ENCODE results near the gene CDC123. TPM values are rescaled to one million over a fixed set of nuclear protein-coding genes. Genes with fewer than 3 reads are reported as not detected.
"Not testable (repeated sequence)": the region's sequence is repeated elsewhere in the genome, so short reads cannot be mapped to it uniquely, and the experiment has no call there.

CDC123 gene
- total RNA-seq, 2 experiments from 2014 or later = 134 TPM

- Mint-ChIP-seq H3K4me1 (ENCODE audit: low read depth) (peaks cover 37% of the 10 kb centered on the region), H3K36me3 (peaks cover 52% of the 10 kb centered on the region), H3K27ac (no peak overlapping the region), H3K4me3 (no peak overlapping the region), H3K9me3 (no peaks in the 10 kb centered on the region), H3K27me3 (no peaks in the 10 kb centered on the region)
- ChIA-PET POLR2A (interaction anchor here (0.7 kb wide), 1 partner anchor 118 kb away, joined by 4 read pairs; no protein-coding TSS in a partner anchor), CTCF (interaction anchor here (0.9 kb wide), 1 partner anchor 27 kb away, joined by 3 read pairs; no protein-coding TSS in a partner anchor)
- intact Hi-C loops (cut with micrococcal nuclease) = no loop called here
- DNase-seq = no peak
Measured at GRCh38 chr10:12238821-12239220, 42.8 kb downstream of the CDC123 start.

GRCh38 chr10:12241810-12242529 lies 46.0 kb downstream of the CDC123 start:
- Mint-ChIP-seq H3K4me1 (ENCODE audit: low read depth) (peaks cover 37% of the 10 kb centered on the region), H3K27ac (peak overlapping the region; percentile 82), H3K27me3 (no peaks in the 10 kb centered on the region), H3K4me3 (peak overlapping the region; percentile 44), H3K36me3 (peaks cover 46% of the 10 kb centered on the region), H3K9me3 (no peaks in the 10 kb centered on the region)
- ChIA-PET POLR2A (interaction anchor here (0.7 to 1.5 kb wide), 2 partner anchors 22 to 32 kb away, joined by 3 to 4 read pairs; no protein-coding TSS in a partner anchor), CTCF (interaction anchor here (0.6 to 2.8 kb wide), 7 partner anchors 10 to 469 kb away, joined by 3 to 16 read pairs (median 8); no protein-coding TSS in a partner anchor)
- intact Hi-C loops (cut with micrococcal nuclease) = loop anchor here (2.0 to 5.0 kb wide), 2 partner anchors 47 to 415 kb away; partner anchors contain the start of gene NUDT5
- peak; percentile 88 for DNase-seq

GRCh38 chr10:12243864-12244620 lies 48.1 kb downstream of the CDC123 start:
- ChIA-PET POLR2A (no interaction called here), CTCF (no interaction called here)
- peak overlapping the region; percentile 43 for H3K27ac Mint-ChIP-seq
- DNase-seq = no peak
- peaks cover 31% of the 10 kb centered on the region for H3K4me1 Mint-ChIP-seq (ENCODE audit: low read depth)
- H3K9me3 Mint-ChIP-seq = no peaks in the 10 kb centered on the region
- intact Hi-C loops (cut with micrococcal nuclease) = loop anchor here (5.0 kb wide), 1 partner anchor 413 kb away; no protein-coding TSS in a partner anchor
- peaks cover 40% of the 10 kb centered on the region for H3K36me3 Mint-ChIP-seq
- no peaks in the 10 kb centered on the region for H3K27me3 Mint-ChIP-seq
- no peak overlapping the region for H3K4me3 Mint-ChIP-seq

GRCh38 chr10:12250181-12250580 lies 54.2 kb downstream of the CDC123 start:
- no peaks in the 10 kb centered on the region for H3K9me3 Mint-ChIP-seq
- no peaks in the 10 kb centered on the region for H3K27me3 Mint-ChIP-seq
- H3K4me3 Mint-ChIP-seq = no peak overlapping the region
- intact Hi-C loops (cut with micrococcal nuclease) = no loop called here
- no peak for DNase-seq
- POLR2A ChIA-PET = no interaction called here
- CTCF ChIA-PET = interaction anchor here (1.4 to 1.8 kb wide), 2 partner anchors 406 to 461 kb away, joined by 4 read pairs; no protein-coding TSS in a partner anchor
- no peaks in the 10 kb centered on the region for H3K4me1 Mint-ChIP-seq (ENCODE audit: low read depth)
- no peak overlapping the region for H3K27ac Mint-ChIP-seq
- H3K36me3 Mint-ChIP-seq = peaks cover 20% of the 10 kb centered on the region

- DNase-seq = not testable (repeated sequence)
- CTCF ChIA-PET = interaction anchor here (1.3 to 1.8 kb wide), 3 partner anchors 14 to 460 kb away, joined by 4 read pairs; no protein-coding TSS in a partner anchor
Measured at GRCh38 chr10:12250702-12251101, 54.7 kb downstream of the CDC123 start.

GRCh38 chr10:12251581-12251980 lies 55.6 kb downstream of the CDC123 start:
- ChIA-PET CTCF (interaction anchor here (0.8 to 1.8 kb wide), 6 partner anchors 9 to 459 kb away, joined by 3 to 7 read pairs (median 4); no protein-coding TSS in a partner anchor), POLR2A (no interaction called here)
- Mint-ChIP-seq H3K27ac (no peak overlapping the region), H3K36me3 (peaks cover 14% of the 10 kb centered on the region), H3K27me3 (no peaks in the 10 kb centered on the region), H3K9me3 (no peaks in the 10 kb centered on the region), H3K4me1 (ENCODE audit: low read depth) (no peaks in the 10 kb centered on the region), H3K4me3 (no peak overlapping the region)
- intact Hi-C loops (cut with micrococcal nuclease) = no loop called here
- DNase-seq = no peak

More at GRCh38 chr10:12250702-12251101, 54.7 kb downstream of the CDC123 start:
- H3K9me3 Mint-ChIP-seq; H3K4me3 Mint-ChIP-seq; H3K4me1 Mint-ChIP-seq (ENCODE audit: low read depth); H3K27ac Mint-ChIP-seq; intact Hi-C loops (cut with micrococcal nuclease); POLR2A ChIA-PET; H3K27me3 Mint-ChIP-seq: not testable (repeated sequence)
- H3K36me3 Mint-ChIP-seq = peaks cover 20% of the 10 kb centered on the region

- no peak overlapping the region for H3K27ac Mint-ChIP-seq
- ChIA-PET CTCF (interaction anchor here (1.1 to 1.4 kb wide), 2 partner anchors 403 to 442 kb away, joined by 3 to 7 read pairs; no protein-coding TSS in a partner anchor), POLR2A (no interaction called here)
- H3K4me3 Mint-ChIP-seq = no peak overlapping the region
- DNase-seq = peak; percentile 36
- peaks cover 9% of the 10 kb centered on the region for H3K36me3 Mint-ChIP-seq
- no peaks in the 10 kb centered on the region for H3K9me3 Mint-ChIP-seq
- no peaks in the 10 kb centered on the region for H3K4me1 Mint-ChIP-seq (ENCODE audit: low read depth)
- intact Hi-C loops (cut with micrococcal nuclease) = no loop called here
- no peaks in the 10 kb centered on the region for H3K27me3 Mint-ChIP-seq
Measured at GRCh38 chr10:12252882-12253546, 57.0 kb downstream of the CDC123 start.

- H3K4me1 Mint-ChIP-seq (ENCODE audit: low read depth) = no peaks in the 10 kb centered on the region
Measured at GRCh38 chr10:12255048-12255447, 59.1 kb downstream of the CDC123 start.

GRCh38 chr10:12259988-12260387 lies 64.0 kb downstream of the CDC123 start:
- intact Hi-C loops (cut with micrococcal nuclease) = no loop called here
- H3K27ac Mint-ChIP-seq = no peak overlapping the region

More at GRCh38 chr10:12255048-12255447, 59.1 kb downstream of the CDC123 start:
- peaks cover 6% of the 10 kb centered on the region for H3K36me3 Mint-ChIP-seq
- DNase-seq = no peak
- H3K4me3 Mint-ChIP-seq = no peak overlapping the region
- POLR2A ChIA-PET = no interaction called here
- H3K9me3 Mint-ChIP-seq = no peaks in the 10 kb centered on the region
- CTCF ChIA-PET = interaction anchor here (1.5 to 1.6 kb wide), 2 partner anchors 9 to 402 kb away, joined by 5 to 6 read pairs; no protein-coding TSS in a partner anchor
- H3K27ac Mint-ChIP-seq = no peak overlapping the region
- no peaks in the 10 kb centered on the region for H3K27me3 Mint-ChIP-seq
- intact Hi-C loops (cut with micrococcal nuclease) = no loop called here

GRCh38 chr10:12262278-12262981 lies 66.4 kb downstream of the CDC123 start:
- Mint-ChIP-seq H3K9me3 (no peaks in the 10 kb centered on the region), H3K4me3 (no peak overlapping the region)

More at GRCh38 chr10:12259988-12260387, 64.0 kb downstream of the CDC123 start:
- Mint-ChIP-seq H3K4me3 (no peak overlapping the region), H3K4me1 (ENCODE audit: low read depth) (peaks cover 11% of the 10 kb centered on the region), H3K36me3 (no peaks in the 10 kb centered on the region), H3K9me3 (no peaks in the 10 kb centered on the region), H3K27me3 (no peaks in the 10 kb centered on the region)
- POLR2A ChIA-PET = no interaction called here
- CTCF ChIA-PET = interaction anchor here (1.5 to 2.7 kb wide), 2 partner anchors 46 to 396 kb away, joined by 3 to 15 read pairs; no protein-coding TSS in a partner anchor
- DNase-seq = no peak

More at GRCh38 chr10:12262278-12262981, 66.4 kb downstream of the CDC123 start:
- intact Hi-C loops (cut with micrococcal nuclease) = no loop called here
- Mint-ChIP-seq H3K27ac (no peak overlapping the region), H3K27me3 (no peaks in the 10 kb centered on the region), H3K36me3 (no peaks in the 10 kb centered on the region), H3K4me1 (ENCODE audit: low read depth) (peaks cover 19% of the 10 kb centered on the region)
- no peak for DNase-seq
- ChIA-PET POLR2A (no interaction called here), CTCF (interaction anchor here (1.6 to 5.0 kb wide), 3 partner anchors 393 to 448 kb away, joined by 6 to 79 read pairs (median 7); no protein-coding TSS in a partner anchor)

Data from activated CD4-positive, alpha-beta memory T cell treated with anti-CD3 and anti-CD28 coated beads for 36 hours (primary cell).